Ovary (tissue), 3 donors: ENCODE results near the gene RASGRF2.

Experiments used
- CTCF ChIP-seq, 3 donors: fragments of 450-650 bp in 2 of 3; fragments of 200-600 bp in 1 of 3; IDR thresholded peaks; one replicate each; pipeline versions ENCODE4 v1.5.1 to v1.8.0; 2016 to 2022; ENCODE audit warnings: antibody characterized with exemption in 3 of 3, mild to moderate bottlenecking in 1 of 3
- POLR2A ChIP-seq: fragments of 450-650 bp; IDR thresholded peaks from one replicate; pipeline ENCODE4 v1.6.1; 2017; ENCODE audit warnings: antibody characterized with exemption, mild to moderate bottlenecking, moderate library complexity
- donor health status: DM: no; HTN: no; CAD: no.

- TF ChIP-seq CTCF (IDR thresholded peaks at IDR 0.05): no peak
- no peak for TF ChIP-seq POLR2A
These were observed 126.7 kb downstream of the RASGRF2 start for GRCh38 chr5:81086881-81087281.
